HepG2 (cell line): ENCODE measurements around the gene SSH3. TPM values are rescaled to one million over a fixed set of nuclear protein-coding genes. Genes with fewer than 3 reads are reported as not detected.

Source experiments
- AKAP8 ChIP-seq: sonication (generic); formaldehyde crosslinking; IDR thresholded peaks from 2 replicates; pipeline ENCODE4 v1.5.1; 2020; ENCODE audit warnings: mild to moderate bottlenecking, missing genetic modification reagents
- ARID3A ChIP-seq: IDR thresholded peaks from 2 replicates; pipeline ENCODE4 v1.6.1; 2012; ENCODE audit warnings: low read depth, low read length, improper control_type of control experiment
- FOXM1 ChIP-seq: sonication (generic); formaldehyde crosslinking; IDR thresholded peaks from 2 replicates; pipeline ENCODE4 v1.5.0; 2020; ENCODE audit warnings: missing genetic modification reagents
- GLI4 ChIP-seq: sonication (generic); formaldehyde crosslinking; IDR thresholded peaks from 2 replicates; pipeline ENCODE4 v1.5.1; 2020; ENCODE audit warnings: missing genetic modification reagents, mild to moderate bottlenecking, moderate library complexity, borderline replicate concordance
- MEIS1 ChIP-seq: sonication (generic); formaldehyde crosslinking; IDR thresholded peaks from 2 replicates; pipeline ENCODE4 v1.9.0; 2021; ENCODE audit warnings: mild to moderate bottlenecking, missing genetic modification reagents, moderate library complexity, borderline replicate concordance
- MEIS2 ChIP-seq: sonication (generic); formaldehyde crosslinking; IDR thresholded peaks from 2 replicates; pipeline ENCODE4 v1.9.0; 2021; ENCODE audit warnings: mild to moderate bottlenecking, missing genetic modification reagents
- MNT ChIP-seq: fragments of 450-650 bp; IDR thresholded peaks from 2 replicates; pipeline ENCODE4 v1.6.1; 2016
- MTA1 ChIP-seq: sonication (generic); formaldehyde crosslinking; IDR thresholded peaks from 2 replicates; pipeline ENCODE4 v1.4.0; 2020; ENCODE audit warnings: missing genetic modification reagents, mild to moderate bottlenecking, borderline replicate concordance
- MYPOP ChIP-seq: sonication (generic); formaldehyde crosslinking; IDR thresholded peaks from 2 replicates; pipeline ENCODE4 v1.8.1; 2023; ENCODE audit warnings: mild to moderate bottlenecking, moderate library complexity, missing genetic modification reagents
- THAP8 ChIP-seq: sonication (generic); formaldehyde crosslinking; IDR thresholded peaks from 2 replicates; pipeline ENCODE4 v1.5.1; 2020; ENCODE audit warnings: missing genetic modification reagents, mild to moderate bottlenecking, borderline replicate concordance
- ZHX1 ChIP-seq: sonication (generic); formaldehyde crosslinking; IDR thresholded peaks from 2 replicates; pipeline ENCODE4 v1.8.1; 2022; ENCODE audit warnings: low read depth, mild to moderate bottlenecking, missing genetic modification reagents
- ZNF367 ChIP-seq: sonication (generic); formaldehyde crosslinking; IDR thresholded peaks from 2 replicates; pipeline ENCODE4 v1.4.0; 2020; ENCODE audit warnings: missing genetic modification reagents, borderline replicate concordance
- ZNF567 ChIP-seq: sonication (generic); formaldehyde crosslinking; IDR thresholded peaks from 2 replicates; pipeline ENCODE4 v1.8.1; 2023; ENCODE audit warnings: mild to moderate bottlenecking, missing genetic modification reagents, borderline replicate concordance
- ZNF614 ChIP-seq: IDR thresholded peaks from 2 replicates; pipeline ENCODE4 v1.6.1; 2018; ENCODE audit warnings: missing biosample characterization, missing genetic modification reagents, inconsistent platforms, borderline replicate concordance
- ZNF788 ChIP-seq: sonication (generic); formaldehyde crosslinking; IDR thresholded peaks from 2 replicates; pipeline ENCODE4 v1.5.0; 2020; ENCODE audit warnings: mild to moderate bottlenecking, missing genetic modification reagents, borderline replicate concordance
- polyA plus RNA-seq, 8 experiments: library from polyadenylated mRNA; depleted of rRNA in 3 of 8; stranded (reverse) in 7 of 8; unstranded in 1 of 8; fragments of >200 nt; fragmentation: Illumina TruSeq in 4 of 8; extraction: Trizol in 4 of 8; gene quantifications; 2 replicates each; pipeline versions ENCODE4 v1.2.1 to v1.2.3, GENCODE V29; 2011 to 2016; ENCODE audit warnings: low read depth in 4 of 8, missing spikeins in 1 of 8, mixed read lengths in 1 of 8; ENCODE audit not compliant: insufficient read depth in 1 of 8
- total RNA-seq, 5 experiments: library from RNA; depleted of rRNA; stranded (reverse); fragments of >200 nt; fragmentation: Illumina TruSeq; extraction: Trizol; gene quantifications; 2 replicates each; pipeline ENCODE4 v1.2.3, GENCODE V29; 2016; ENCODE audit warnings: low read depth in 1 of 5

Gene SSH3
- total and polyA plus RNA-seq, 2 of the 13 experiments (the other 11 are each of a cell fraction or from before 2014, with no cell fraction given), result 12.4 to 18.8 TPM

GRCh38 chr11:67288452-67289225 is 14.7 kb upstream of the SSH3 start (continued):
- peak; percentile 90; the same call in 1 of the 2 replicates for TF ChIP-seq ZNF788 (CRISPR knock-in tag)
- TF ChIP-seq FOXM1 (CRISPR knock-in tag), result no peak; the same call in 1 of the 2 replicates
- no peak for TF ChIP-seq ZNF367 (CRISPR knock-in tag)
- peak; percentile 90; the same call in 1 of the 2 replicates for TF ChIP-seq MTA1 (CRISPR knock-in tag)
- peak; percentile 88; the same call in 1 of the 2 replicates for TF ChIP-seq GLI4
- no peak for TF ChIP-seq ARID3A
- TF ChIP-seq MEIS2 (CRISPR knock-in tag), result 0 out of 2 replicates have a peak, but pooled peaks have one; percentile 56
- 0 out of 2 replicates have a peak, but pooled peaks have one; percentile 39 for TF ChIP-seq THAP8 (CRISPR knock-in tag)
- TF ChIP-seq ZNF614 (CRISPR knock-in tag), result 0 out of 2 replicates have a peak, but pooled peaks have one; percentile 71
- TF ChIP-seq ZHX1 (CRISPR knock-in tag), result peak; percentile 62; the same call in 1 of the 2 replicates
- peak; percentile 85 for TF ChIP-seq MEIS1 (CRISPR knock-in tag)
- TF ChIP-seq ZNF567 (CRISPR knock-in tag), result peak; percentile 97; the same call in 1 of the 2 replicates
- peak; percentile 93 for TF ChIP-seq AKAP8 (CRISPR knock-in tag)
- TF ChIP-seq MNT, result no peak
- 0 out of 2 replicates have a peak, but pooled peaks have one; percentile 15 for TF ChIP-seq MYPOP (CRISPR knock-in tag)
